Activated naive CD4-positive, alpha-beta T cell treated with anti-CD3 and anti-CD28 coated beads, Interleukin-2, amount 10 ng/mL, durations not matched to agents 7 days and 5 days (primary cell): Measurements from ENCODE around the gene CNTN2.

Experiments
- CTCF ChIA-PET: fragments of 350-600 bp; sonication (Branson Sonifier 250); formaldehyde crosslinking; loops from one replicate; lab custom pipeline; 2021; ENCODE audit warnings: antibody characterized with exemption; lab: Charles Lee
- DNase-seq: peaks from one replicate; pipeline ENCODE4 v3.0.0-alpha.2; 2020
- H3K27ac Mint-ChIP-seq: one replicate; pipeline ENCODE4 v1.8.0; 2021; ENCODE audit warnings: mild to moderate bottlenecking, moderate library complexity, mixed read lengths
- H3K27me3 Mint-ChIP-seq: one replicate; pipeline ENCODE4 v1.8.0; 2021; ENCODE audit warnings: mild to moderate bottlenecking, mixed read lengths
- H3K36me3 Mint-ChIP-seq: one replicate; pipeline ENCODE4 v1.8.0; 2021; ENCODE audit warnings: mixed read lengths
- H3K4me1 Mint-ChIP-seq: one replicate; pipeline ENCODE4 v1.8.0; 2021; ENCODE audit warnings: mixed read lengths
- H3K4me3 Mint-ChIP-seq: one replicate; pipeline ENCODE4 v1.8.0; 2021; ENCODE audit warnings: mild to moderate bottlenecking, moderate library complexity, mixed read lengths
- H3K9me3 Mint-ChIP-seq: one replicate; pipeline ENCODE4 v1.8.0; 2021; ENCODE audit warnings: mixed read lengths

CNTN2 gene

DNA sequence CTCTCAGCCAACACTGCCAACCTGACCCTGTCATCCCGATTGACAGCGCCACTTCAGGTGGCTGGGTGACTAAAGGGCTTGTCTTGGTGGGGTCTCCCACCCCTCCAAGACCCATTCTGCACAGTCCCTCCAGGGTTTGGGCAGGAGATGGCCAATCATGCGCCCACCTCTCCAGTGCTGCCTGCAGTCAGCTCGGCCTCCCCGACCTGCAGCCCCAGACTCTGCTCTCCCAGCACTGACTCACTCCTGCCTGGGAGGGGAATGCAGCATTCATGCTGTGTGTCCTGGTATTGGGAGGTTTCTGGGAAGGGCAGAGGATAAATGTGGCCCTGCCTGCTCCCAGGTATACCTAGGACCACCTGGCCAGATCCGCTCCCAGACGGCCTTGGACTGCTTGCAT is 31.5 kb downstream of the CNTN2 start:
- Mint-ChIP-seq H3K4me1 (no peaks in the 10 kb centered on the region), H3K4me3 (no peak overlapping the region), H3K27me3 (peaks cover 12% of the 10 kb centered on the region), H3K9me3 (no peaks in the 10 kb centered on the region), H3K36me3 (no peaks in the 10 kb centered on the region), H3K27ac (no peak overlapping the region)
- DNase-seq: no peak
- CTCF ChIA-PET: interaction anchor here (7.7 kb wide), 1 partner anchor 12 kb away, joined by 56 read pairs; no protein-coding TSS in a partner anchor

DNA sequence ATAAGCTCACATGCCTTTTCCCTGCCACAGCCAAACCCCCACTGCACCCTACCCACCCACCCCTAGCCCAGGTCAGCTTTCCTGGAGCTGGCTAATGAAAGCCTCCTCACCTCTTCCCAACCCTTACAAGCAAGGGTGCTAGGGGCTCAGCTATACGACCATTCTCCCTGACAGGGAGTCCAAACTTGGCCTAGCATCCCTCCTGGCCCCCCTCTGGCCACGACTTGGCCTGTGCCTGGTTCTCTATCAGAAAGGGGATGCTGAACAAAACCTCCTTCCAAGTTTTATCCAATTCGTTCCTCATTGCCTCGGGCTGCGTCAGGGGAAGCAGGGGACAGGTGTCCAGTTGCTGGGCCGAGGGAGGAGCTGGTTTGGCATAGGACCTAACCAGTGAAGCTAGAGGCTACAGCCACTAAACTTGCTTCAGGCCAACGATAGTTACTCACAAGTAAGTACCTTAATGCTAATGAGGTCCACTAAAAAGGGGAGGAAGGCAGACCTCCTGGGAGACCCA is 32.7 kb downstream of the CNTN2 start:
- no peak for DNase-seq
- H3K9me3 Mint-ChIP-seq: no peaks in the 10 kb centered on the region
- no peaks in the 10 kb centered on the region for H3K4me1 Mint-ChIP-seq
- H3K27ac Mint-ChIP-seq: no peak overlapping the region
- H3K4me3 Mint-ChIP-seq: no peak overlapping the region
- CTCF ChIA-PET: interaction anchor here (1.2 to 7.7 kb wide), 2 partner anchors 13 to 177 kb away, joined by 3 to 56 read pairs; no protein-coding TSS in a partner anchor
- H3K36me3 Mint-ChIP-seq: no peaks in the 10 kb centered on the region
- peaks cover 12% of the 10 kb centered on the region for H3K27me3 Mint-ChIP-seq

- no peaks in the 10 kb centered on the region for H3K4me1 Mint-ChIP-seq
- CTCF ChIA-PET: interaction anchor here (1.1 to 7.7 kb wide), 2 partner anchors 14 to 178 kb away, joined by 4 to 56 read pairs; no protein-coding TSS in a partner anchor
- H3K27ac Mint-ChIP-seq: no peak overlapping the region
- no peak overlapping the region for H3K4me3 Mint-ChIP-seq
- no peak for DNase-seq
- H3K36me3 Mint-ChIP-seq: no peaks in the 10 kb centered on the region
- H3K27me3 Mint-ChIP-seq: peaks cover 12% of the 10 kb centered on the region
- no peaks in the 10 kb centered on the region for H3K9me3 Mint-ChIP-seq
Measured at GRCh38 chr1:205076245-205076761, 33.3 kb downstream of the CNTN2 start.

- DNase-seq: no peak
- H3K36me3 Mint-ChIP-seq: no peaks in the 10 kb centered on the region
- peaks cover 12% of the 10 kb centered on the region for H3K27me3 Mint-ChIP-seq
- no peak overlapping the region for H3K4me3 Mint-ChIP-seq
- no peaks in the 10 kb centered on the region for H3K9me3 Mint-ChIP-seq
- CTCF ChIA-PET: interaction anchor here (1.1 to 7.7 kb wide), 2 partner anchors 15 to 177 kb away, joined by 4 to 56 read pairs; no protein-coding TSS in a partner anchor
- no peaks in the 10 kb centered on the region for H3K4me1 Mint-ChIP-seq
- no peak overlapping the region for H3K27ac Mint-ChIP-seq
Measured at GRCh38 chr1:205077158-205077933, 34.3 kb downstream of the CNTN2 start.

- no peaks in the 10 kb centered on the region for H3K36me3 Mint-ChIP-seq
- H3K9me3 Mint-ChIP-seq: no peaks in the 10 kb centered on the region
- H3K27ac Mint-ChIP-seq: no peak overlapping the region
- H3K27me3 Mint-ChIP-seq: peaks cover 12% of the 10 kb centered on the region
- CTCF ChIA-PET: no interaction called here
- DNase-seq: no peak
- H3K4me1 Mint-ChIP-seq: no peaks in the 10 kb centered on the region
- H3K4me3 Mint-ChIP-seq: no peak overlapping the region
Measured at GRCh38 chr1:205077934-205078311, 34.9 kb downstream of the CNTN2 start.

DNA sequence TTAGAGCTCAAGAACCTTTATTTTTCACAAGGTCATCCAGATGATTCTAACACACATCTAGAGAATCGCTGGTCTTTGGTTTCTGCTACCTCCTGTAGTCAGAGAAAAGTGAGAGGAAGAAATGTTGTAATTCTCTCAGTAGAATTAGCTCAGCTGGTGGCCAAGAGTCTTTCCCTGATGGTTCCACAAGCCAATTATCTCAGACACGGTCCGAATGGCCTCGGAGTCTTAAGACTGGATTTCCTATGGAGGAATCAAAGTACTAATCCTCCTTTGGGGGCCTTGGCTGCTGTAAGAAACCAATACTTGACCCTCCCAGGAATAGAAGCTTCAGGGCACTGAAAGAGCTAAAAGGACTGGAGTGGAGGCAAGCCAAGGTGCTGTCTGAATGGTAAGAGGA is 39.4 kb downstream of the CNTN2 start:
- Mint-ChIP-seq H3K9me3 (no peaks in the 10 kb centered on the region), H3K36me3 (peaks cover 27% of the 10 kb centered on the region), H3K4me3 (no peak overlapping the region), H3K4me1 (no peaks in the 10 kb centered on the region), H3K27ac (no peak overlapping the region), H3K27me3 (no peaks in the 10 kb centered on the region)
- CTCF ChIA-PET: no interaction called here
- no peak for DNase-seq

DNA sequence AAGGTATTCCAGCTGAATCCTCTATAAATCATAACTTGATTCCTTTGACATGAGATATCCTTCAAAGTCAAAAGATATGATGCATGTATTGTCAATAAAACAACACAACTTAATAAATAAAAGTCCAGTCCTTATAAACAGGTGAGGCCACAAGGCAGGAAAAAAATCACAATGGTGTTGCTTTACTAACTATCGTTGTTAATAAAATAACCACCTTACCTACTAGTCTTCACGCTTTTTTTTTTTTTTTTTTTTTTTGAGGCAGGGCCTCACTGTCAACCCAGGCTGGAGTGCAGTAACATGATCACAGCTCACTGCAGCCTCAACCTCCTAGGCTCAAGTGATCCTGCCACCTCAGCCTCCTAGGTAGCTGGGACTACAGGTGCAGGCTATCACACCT is 41.3 kb downstream of the CNTN2 start, which contains the start of gene TMEM81:
Gene TMEM81, minus strand, starts transcription at position 101 of the 400 bp plus-strand sequence. CDS start 140 bp downstream, outside the sequence.
- H3K27ac Mint-ChIP-seq: no peak within 1 kb of the TSS
- CTCF ChIA-PET: interaction anchor here (0.8 kb wide), 1 partner anchor 111 kb away, joined by 4 read pairs; no protein-coding TSS in a partner anchor
- H3K4me1 Mint-ChIP-seq: no peaks in the 10 kb centered on the region
- DNase-seq: no peak
- H3K9me3 Mint-ChIP-seq: no peaks in the 10 kb centered on the region
- no peaks in the 10 kb centered on the region for H3K27me3 Mint-ChIP-seq
- peaks cover 45% of the 10 kb centered on the region for H3K36me3 Mint-ChIP-seq
- no peak within 1 kb of the TSS for H3K4me3 Mint-ChIP-seq

- H3K9me3 Mint-ChIP-seq: no peaks in the 10 kb centered on the region
- peaks cover 58% of the 10 kb centered on the region for H3K36me3 Mint-ChIP-seq
- no peak for DNase-seq
- CTCF ChIA-PET: interaction anchor here (2.0 kb wide), 1 partner anchor 27 kb away, joined by 5 read pairs; no protein-coding TSS in a partner anchor
- H3K27me3 Mint-ChIP-seq: no peaks in the 10 kb centered on the region
- no peak overlapping the region for H3K4me3 Mint-ChIP-seq
- no peak overlapping the region for H3K27ac Mint-ChIP-seq
- no peaks in the 10 kb centered on the region for H3K4me1 Mint-ChIP-seq
Measured at GRCh38 chr1:205088341-205088740, 45.3 kb downstream of the CNTN2 start.

DNA sequence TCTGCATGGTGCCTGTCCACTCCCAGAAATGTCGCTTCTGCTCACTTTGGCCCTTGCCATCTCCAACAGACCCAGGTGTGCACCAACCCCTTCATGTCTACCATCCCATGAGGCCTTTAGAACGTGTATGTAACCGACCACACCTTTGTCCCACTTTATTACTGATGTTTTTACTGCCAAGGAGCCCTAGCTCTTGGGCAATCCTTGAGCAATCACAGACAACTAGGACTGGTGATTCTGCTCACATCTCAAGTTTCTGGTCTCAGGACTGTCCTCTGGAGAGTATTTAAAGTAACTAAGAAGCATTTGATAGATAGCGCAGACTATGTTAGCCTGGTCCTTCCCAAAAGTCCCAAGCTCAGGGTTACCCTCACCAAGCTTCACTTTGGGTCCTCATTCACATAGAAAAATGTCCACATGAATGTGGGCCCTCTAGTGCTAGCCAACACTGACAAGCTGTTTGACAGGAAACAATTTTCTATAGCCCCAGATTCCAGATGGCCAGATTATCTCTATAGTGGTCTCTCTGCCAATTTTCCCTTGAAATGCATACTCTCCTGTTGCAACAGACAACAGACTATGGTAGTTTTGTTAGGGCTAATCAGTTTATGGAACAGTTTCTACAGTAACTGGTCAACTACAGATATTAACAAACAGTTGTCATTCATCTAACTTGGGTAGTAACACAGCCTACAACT is 48.2 kb downstream of the CNTN2 start:
- H3K9me3 Mint-ChIP-seq: no peaks in the 10 kb centered on the region
- H3K27ac Mint-ChIP-seq: no peak overlapping the region
- peaks cover 53% of the 10 kb centered on the region for H3K36me3 Mint-ChIP-seq
- DNase-seq: no peak
- CTCF ChIA-PET: no interaction called here
- no peak overlapping the region for H3K4me3 Mint-ChIP-seq
- no peaks in the 10 kb centered on the region for H3K27me3 Mint-ChIP-seq
- no peaks in the 10 kb centered on the region for H3K4me1 Mint-ChIP-seq

DNA sequence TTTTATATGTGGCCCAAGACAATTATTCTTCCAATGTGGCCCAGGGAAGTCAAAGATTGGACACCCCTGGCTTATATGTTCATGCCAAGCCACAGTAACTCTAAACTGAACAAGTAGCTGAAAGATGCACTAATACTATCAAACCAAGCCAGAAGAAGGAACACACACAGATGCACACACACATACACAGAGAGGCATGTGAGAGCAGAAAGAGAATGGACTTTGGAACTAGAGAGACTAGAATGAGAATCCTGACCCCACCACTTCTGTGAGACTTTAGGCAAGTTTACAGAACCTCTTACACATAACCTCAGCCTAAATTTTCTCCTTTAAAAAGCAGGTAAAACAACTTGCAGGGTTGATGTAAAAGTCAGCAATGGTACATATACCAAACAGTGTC is 52.4 kb downstream of the CNTN2 start:
- Mint-ChIP-seq H3K36me3 (peaks cover 57% of the 10 kb centered on the region), H3K9me3 (no peaks in the 10 kb centered on the region)
- CTCF ChIA-PET: no interaction called here

DNA sequence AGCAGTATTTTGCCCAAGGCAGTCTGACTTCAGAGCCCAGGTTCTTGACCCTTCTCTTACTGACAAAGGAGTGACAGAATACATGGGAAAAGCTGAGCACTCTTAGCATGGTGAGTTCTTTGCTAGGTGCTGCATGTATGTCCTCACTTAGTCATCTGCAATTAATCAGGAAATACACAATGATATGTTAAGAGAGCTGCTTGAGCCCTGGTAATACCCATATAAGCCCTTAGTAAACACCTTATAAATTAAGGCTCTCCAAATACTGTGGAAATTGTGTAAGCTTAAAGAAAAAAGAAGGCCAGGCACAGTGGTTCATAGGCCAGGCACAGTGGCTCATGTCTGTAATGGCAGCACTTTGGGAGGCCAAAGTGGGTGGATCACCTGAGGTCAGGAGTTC is 55.2 kb downstream of the CNTN2 start:
- Mint-ChIP-seq H3K27me3 (no peaks in the 10 kb centered on the region), H3K4me1 (no peaks in the 10 kb centered on the region), H3K36me3 (peaks cover 67% of the 10 kb centered on the region), H3K4me3 (no peak overlapping the region), H3K27ac (no peak overlapping the region), H3K9me3 (no peaks in the 10 kb centered on the region)
- no peak for DNase-seq
- CTCF ChIA-PET: no interaction called here

More for the DNA sequence above, 52.4 kb downstream of the CNTN2 start:
- Mint-ChIP-seq H3K27me3 (no peaks in the 10 kb centered on the region), H3K27ac (peak overlapping the region; percentile 60), H3K4me3 (no peak overlapping the region), H3K4me1 (no peaks in the 10 kb centered on the region)
- DNase-seq: no peak

- Mint-ChIP-seq H3K9me3 (no peaks in the 10 kb centered on the region), H3K27ac (no peak overlapping the region)
- CTCF ChIA-PET: no interaction called here
Measured at GRCh38 chr1:205102404-205102803, 59.4 kb downstream of the CNTN2 start.

DNA sequence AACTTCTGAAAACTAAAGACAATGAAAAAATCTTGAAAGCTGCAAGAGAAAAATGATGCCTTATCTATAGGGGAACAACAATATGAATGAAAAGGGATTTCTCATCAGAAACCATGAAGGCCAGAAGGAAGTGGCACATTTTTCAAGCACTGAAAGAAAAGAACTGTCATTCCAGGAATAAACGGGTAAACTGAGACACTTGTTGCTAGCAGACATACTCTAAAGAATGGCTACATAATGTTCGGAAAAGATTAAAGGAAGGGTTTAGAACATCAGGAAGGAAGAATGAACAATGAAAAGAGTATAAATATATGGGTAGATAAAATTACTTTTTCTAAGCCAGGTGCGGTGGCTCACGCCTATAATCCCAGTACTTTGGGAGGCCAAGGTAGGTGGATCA is 64.3 kb downstream of the CNTN2 start:
- H3K4me1 Mint-ChIP-seq: no peaks in the 10 kb centered on the region
- CTCF ChIA-PET: no interaction called here
- peaks cover 54% of the 10 kb centered on the region for H3K36me3 Mint-ChIP-seq
- no peaks in the 10 kb centered on the region for H3K27me3 Mint-ChIP-seq
- H3K27ac Mint-ChIP-seq: no peak overlapping the region
- no peak overlapping the region for H3K4me3 Mint-ChIP-seq
- no peak for DNase-seq
- H3K9me3 Mint-ChIP-seq: no peaks in the 10 kb centered on the region

More at GRCh38 chr1:205102404-205102803, 59.4 kb downstream of the CNTN2 start:
- Mint-ChIP-seq H3K27me3 (no peaks in the 10 kb centered on the region), H3K36me3 (peaks cover 71% of the 10 kb centered on the region), H3K4me3 (no peak overlapping the region), H3K4me1 (no peaks in the 10 kb centered on the region)
- DNase-seq: no peak

GRCh38 chr1:205108464-205108863 is 65.5 kb downstream of the CNTN2 start:
- H3K27ac Mint-ChIP-seq: no peak overlapping the region
- no peak for DNase-seq
- no peaks in the 10 kb centered on the region for H3K4me1 Mint-ChIP-seq
- CTCF ChIA-PET: no interaction called here
- peaks cover 47% of the 10 kb centered on the region for H3K36me3 Mint-ChIP-seq
- H3K27me3 Mint-ChIP-seq: no peaks in the 10 kb centered on the region
- H3K9me3 Mint-ChIP-seq: no peaks in the 10 kb centered on the region
- no peak overlapping the region for H3K4me3 Mint-ChIP-seq
